ENCODE measurements around the gene CLASP1.
A peak's percentile ranks its signal among the peaks of the same experiment; 100 is the strongest.
"Not testable (repeated sequence)": the region's sequence is repeated elsewhere in the genome, so short reads cannot be mapped to it uniquely, and the experiment has no call there.

CLASP1 gene

DNA sequence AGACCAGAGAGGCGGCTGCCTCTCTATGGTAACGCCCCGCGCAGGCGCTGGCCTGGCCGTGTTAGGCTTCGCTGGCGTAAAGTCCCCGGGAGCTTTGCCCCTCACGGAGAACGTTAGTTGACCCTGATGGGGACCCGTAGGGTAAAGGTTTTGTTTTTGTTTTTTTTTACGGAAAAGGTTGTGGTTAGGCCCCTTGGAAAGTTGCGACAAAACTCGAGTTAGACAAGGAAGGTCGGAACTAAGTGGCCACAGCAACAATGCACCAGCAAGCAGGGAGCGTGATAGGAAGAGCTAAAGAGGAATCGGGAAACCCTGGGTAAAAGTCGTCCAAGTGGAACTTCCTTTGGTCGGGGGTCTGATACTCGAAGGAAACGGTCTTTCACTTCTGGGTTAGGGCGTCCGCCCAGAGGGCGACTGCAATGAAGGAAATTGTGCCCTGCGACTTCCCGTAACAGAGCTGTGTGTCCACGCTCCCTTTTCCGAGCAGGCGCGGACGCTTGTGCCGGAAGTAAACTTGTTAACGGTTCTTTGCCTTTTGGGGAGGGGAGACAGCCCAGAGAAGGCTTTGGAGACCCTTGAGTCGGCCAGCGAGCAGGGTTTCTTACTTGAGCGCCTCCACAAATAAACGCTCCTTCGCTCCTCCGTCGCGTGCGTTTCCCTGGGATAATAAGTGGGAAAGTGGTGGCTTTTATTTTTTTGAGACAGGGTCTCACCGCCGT is 493 bp upstream of the CLASP1 start:
- Histone ChIP-seq H3K36me3 (ENCODE audit: insufficient read depth, low read length) (peaks cover 4% of the 10 kb centered on the region), H3K9me3 (ENCODE audit: low read length) (no peaks in the 10 kb centered on the region), H3K4me3 (ENCODE audit: low read length) (peak overlapping the region; percentile 83)

GRCh38 chr2:121648206-121649148 is 785 bp downstream of the CLASP1 start:
- Histone ChIP-seq H3K36me3 (ENCODE audit: insufficient read depth, low read length) (peaks cover 4% of the 10 kb centered on the region), H3K4me1 (ENCODE audit: insufficient read depth, low read length) (peaks cover 19% of the 10 kb centered on the region), H2AFZ (ENCODE audit: low read depth, low read length) (peak overlapping the region; percentile 41), H3K9me3 (ENCODE audit: low read length) (no peaks in the 10 kb centered on the region), H3K27me3 (ENCODE audit: insufficient read depth, low read length) (no peaks in the 10 kb centered on the region), H3K4me3 (ENCODE audit: low read length) (peak overlapping the region; percentile 83)

More for the DNA sequence above, 493 bp upstream of the CLASP1 start:
- H2AFZ ChIP-seq (ENCODE audit: low read depth, low read length): peak overlapping the region; percentile 50
- H3K27me3 ChIP-seq (ENCODE audit: insufficient read depth, low read length): no peaks in the 10 kb centered on the region
- H3K4me1 ChIP-seq (ENCODE audit: insufficient read depth, low read length): peaks cover 19% of the 10 kb centered on the region

DNA sequence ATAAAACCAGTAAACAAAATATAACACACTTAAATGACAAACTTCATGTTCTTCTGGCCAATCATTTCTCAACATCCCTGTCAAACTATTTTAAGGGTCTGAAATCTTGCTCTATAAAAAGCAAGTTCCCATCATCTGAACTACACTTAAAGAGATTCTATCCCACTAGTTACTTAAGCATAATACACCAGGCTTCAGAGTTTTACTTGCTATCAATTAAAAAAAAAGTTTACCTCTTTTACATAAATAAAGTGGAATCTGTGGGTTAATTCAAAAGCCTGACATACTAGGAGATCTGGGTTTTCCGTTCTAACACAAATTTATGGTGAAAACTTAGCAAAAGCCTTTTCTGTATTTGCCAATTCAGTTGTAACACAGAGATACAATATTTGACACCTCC is 1.9 kb downstream of the CLASP1 start:
- no peaks in the 10 kb centered on the region for H3K27me3 ChIP-seq (ENCODE audit: insufficient read depth, low read length)
- peaks cover 5% of the 10 kb centered on the region for H3K36me3 ChIP-seq (ENCODE audit: insufficient read depth, low read length)
- no peaks in the 10 kb centered on the region for H3K9me3 ChIP-seq (ENCODE audit: low read length)
- H3K4me1 ChIP-seq (ENCODE audit: insufficient read depth, low read length): peaks cover 19% of the 10 kb centered on the region
- H2AFZ ChIP-seq (ENCODE audit: low read depth, low read length): no peak overlapping the region
- peak overlapping the region; percentile 83 for H3K4me3 ChIP-seq (ENCODE audit: low read length)

GRCh38 chr2:121644715-121645114 is 4.5 kb downstream of the CLASP1 start:
- H3K27me3 ChIP-seq (ENCODE audit: insufficient read depth, low read length): no peaks in the 10 kb centered on the region
- peaks cover 8% of the 10 kb centered on the region for H3K4me1 ChIP-seq (ENCODE audit: insufficient read depth, low read length)
- no peaks in the 10 kb centered on the region for H3K9me3 ChIP-seq (ENCODE audit: low read length)
- H2AFZ ChIP-seq (ENCODE audit: low read depth, low read length): no peak overlapping the region
- H3K36me3 ChIP-seq (ENCODE audit: insufficient read depth, low read length): peaks cover 8% of the 10 kb centered on the region
- H3K4me3 ChIP-seq (ENCODE audit: low read length): no peak overlapping the region

- Histone ChIP-seq H2AFZ (ENCODE audit: low read depth, low read length) (no peak overlapping the region), H3K36me3 (ENCODE audit: insufficient read depth, low read length) (peaks cover 12% of the 10 kb centered on the region), H3K27me3 (ENCODE audit: insufficient read depth, low read length) (no peaks in the 10 kb centered on the region), H3K9me3 (ENCODE audit: low read length) (peaks cover 3% of the 10 kb centered on the region), H3K4me1 (ENCODE audit: insufficient read depth, low read length) (peaks cover 8% of the 10 kb centered on the region), H3K4me3 (ENCODE audit: low read length) (no peak overlapping the region)
Measured at GRCh38 chr2:121643877-121644276, 5.4 kb downstream of the CLASP1 start.

DNA sequence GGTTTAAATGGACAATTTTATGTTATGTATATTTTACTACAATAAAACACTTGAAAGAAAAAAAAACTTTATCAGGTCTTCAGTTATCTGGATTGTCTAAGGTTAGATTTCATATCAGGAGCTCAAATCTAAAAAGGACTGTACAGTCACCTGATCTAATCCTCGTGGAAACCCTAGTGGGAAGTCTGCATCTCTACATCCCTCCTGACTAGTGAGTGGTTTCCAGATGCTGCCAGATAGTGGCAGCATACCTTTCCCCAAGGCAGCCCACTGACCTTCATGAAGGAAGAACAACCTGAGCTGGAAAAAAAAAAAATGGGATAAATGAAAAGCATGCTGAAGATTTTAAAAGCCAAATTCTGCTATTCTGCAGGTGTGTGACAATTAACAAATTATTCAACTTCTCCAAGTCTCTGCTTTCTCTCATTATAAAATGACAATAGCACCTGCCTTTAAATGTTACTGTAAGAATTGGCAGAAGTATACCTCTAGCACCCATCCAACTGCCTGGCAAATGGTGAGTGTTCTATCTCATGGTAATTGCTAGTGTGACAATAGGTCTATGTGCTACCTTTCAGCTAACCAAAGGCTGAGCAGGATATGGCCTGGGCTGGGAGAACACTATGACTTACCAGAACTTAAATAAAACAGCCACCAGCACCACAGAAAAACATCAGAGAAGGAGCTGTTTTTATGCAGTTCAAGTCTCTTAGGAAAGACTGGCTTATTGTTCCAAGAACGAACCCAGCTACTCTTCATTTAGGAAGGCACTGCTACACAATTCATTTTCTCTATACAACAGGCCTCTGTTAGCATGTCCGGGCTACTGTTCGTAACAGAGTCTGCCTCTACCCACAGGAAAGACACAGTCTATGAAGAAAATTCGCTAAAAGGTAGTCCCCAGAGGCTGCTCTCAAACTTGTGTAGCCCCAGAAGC is 8.6 kb downstream of the CLASP1 start:
- Histone ChIP-seq H3K4me1 (ENCODE audit: insufficient read depth, low read length) (peaks cover 4% of the 10 kb centered on the region), H3K36me3 (ENCODE audit: insufficient read depth, low read length) (peaks cover 16% of the 10 kb centered on the region), H3K4me3 (ENCODE audit: low read length) (no peak overlapping the region), H3K9me3 (ENCODE audit: low read length) (peaks cover 3% of the 10 kb centered on the region), H3K27me3 (ENCODE audit: insufficient read depth, low read length) (no peaks in the 10 kb centered on the region), H2AFZ (ENCODE audit: low read depth, low read length) (no peak overlapping the region)

- H3K9me3 ChIP-seq (ENCODE audit: low read length); H2AFZ ChIP-seq (ENCODE audit: low read depth, low read length); H3K4me3 ChIP-seq (ENCODE audit: low read length); H3K27me3 ChIP-seq (ENCODE audit: insufficient read depth, low read length); H3K4me1 ChIP-seq (ENCODE audit: insufficient read depth, low read length): not testable (repeated sequence)
- H3K36me3 ChIP-seq (ENCODE audit: insufficient read depth, low read length): peaks cover 12% of the 10 kb centered on the region
Measured at GRCh38 chr2:121639846-121640245, 9.4 kb downstream of the CLASP1 start.

- H3K36me3 ChIP-seq (ENCODE audit: insufficient read depth, low read length): peaks cover 12% of the 10 kb centered on the region
- H3K4me1 ChIP-seq (ENCODE audit: insufficient read depth, low read length): peaks cover 6% of the 10 kb centered on the region
- H2AFZ ChIP-seq (ENCODE audit: low read depth, low read length): no peak overlapping the region
- H3K27me3 ChIP-seq (ENCODE audit: insufficient read depth, low read length): no peaks in the 10 kb centered on the region
- no peak overlapping the region for H3K4me3 ChIP-seq (ENCODE audit: low read length)
- peaks cover 3% of the 10 kb centered on the region for H3K9me3 ChIP-seq (ENCODE audit: low read length)
Measured at GRCh38 chr2:121638333-121638732, 10.9 kb downstream of the CLASP1 start.

DNA sequence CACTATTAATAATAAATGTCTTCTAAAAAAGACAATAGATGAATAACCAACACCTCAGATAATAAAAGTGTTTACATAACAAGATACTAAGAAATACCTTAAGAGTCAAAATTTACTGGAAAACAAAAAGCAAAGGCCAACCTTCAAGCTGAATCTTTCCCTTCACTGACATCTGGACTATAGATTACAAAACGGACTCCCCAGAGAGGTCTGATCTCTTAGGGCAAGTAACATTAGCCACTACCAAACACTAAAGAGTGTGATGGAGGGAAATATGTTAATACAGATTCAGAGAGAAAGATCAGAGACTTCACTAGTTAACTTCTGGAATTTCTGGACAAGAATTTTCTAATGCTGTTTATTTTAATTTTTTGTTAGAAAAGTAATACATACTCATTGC is 13.9 kb downstream of the CLASP1 start:
- no peaks in the 10 kb centered on the region for H3K27me3 ChIP-seq (ENCODE audit: insufficient read depth, low read length)
- H2AFZ ChIP-seq (ENCODE audit: low read depth, low read length): no peak overlapping the region
- peaks cover 8% of the 10 kb centered on the region for H3K36me3 ChIP-seq (ENCODE audit: insufficient read depth, low read length)
- peaks cover 6% of the 10 kb centered on the region for H3K4me1 ChIP-seq (ENCODE audit: insufficient read depth, low read length)
- peaks cover 3% of the 10 kb centered on the region for H3K9me3 ChIP-seq (ENCODE audit: low read length)
- H3K4me3 ChIP-seq (ENCODE audit: low read length): no peak overlapping the region

DNA sequence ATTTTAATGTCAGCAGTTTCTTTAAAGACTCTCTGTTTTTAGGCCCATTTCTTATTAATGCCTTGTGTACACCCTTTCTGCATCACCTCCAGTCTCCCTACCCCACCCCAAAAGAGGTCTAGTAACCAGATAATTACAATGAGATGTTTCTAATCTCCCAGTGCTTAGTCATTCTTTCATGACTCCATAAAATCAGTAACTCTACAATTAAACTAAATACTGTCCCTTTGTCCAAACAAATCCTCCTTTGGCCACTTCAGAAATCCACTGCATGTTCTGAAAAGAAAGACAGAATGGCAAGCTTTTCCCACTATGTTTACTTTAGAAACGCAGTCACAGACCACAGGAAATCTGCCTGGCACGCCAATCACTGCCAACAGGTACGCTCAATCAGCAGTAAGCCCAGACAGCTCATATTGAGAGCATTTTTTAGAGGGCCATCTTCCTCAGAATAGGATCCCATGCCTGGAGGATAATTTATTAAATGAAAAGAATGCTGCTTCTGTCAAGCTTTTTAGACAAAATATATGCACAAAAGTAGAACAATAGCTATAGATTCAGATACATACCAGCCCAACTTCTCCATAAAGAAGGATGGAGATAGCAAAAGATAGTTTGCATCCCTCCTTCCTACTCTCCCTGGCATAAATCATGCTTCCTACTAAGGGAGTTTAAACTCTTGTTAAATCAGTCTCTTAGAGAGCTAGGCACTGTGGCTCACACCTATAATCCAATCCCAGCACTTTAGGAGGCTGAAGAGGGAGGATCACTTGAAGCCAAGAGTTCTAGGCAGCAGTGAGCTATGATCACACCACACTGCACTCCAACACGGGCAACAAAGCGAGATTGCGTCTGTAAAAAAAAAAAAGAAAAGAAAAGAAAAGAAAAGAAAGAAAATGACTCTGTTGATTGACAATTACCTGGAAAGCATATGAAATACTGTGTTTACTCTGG is 14.6 kb downstream of the CLASP1 start:
- Histone ChIP-seq H3K4me1 (ENCODE audit: insufficient read depth, low read length) (peaks cover 6% of the 10 kb centered on the region), H3K4me3 (ENCODE audit: low read length) (no peak overlapping the region), H3K9me3 (ENCODE audit: low read length) (peaks cover 3% of the 10 kb centered on the region), H3K27me3 (ENCODE audit: insufficient read depth, low read length) (no peaks in the 10 kb centered on the region), H2AFZ (ENCODE audit: low read depth, low read length) (no peak overlapping the region), H3K36me3 (ENCODE audit: insufficient read depth, low read length) (peaks cover 8% of the 10 kb centered on the region)

- peaks cover 3% of the 10 kb centered on the region for H3K36me3 ChIP-seq (ENCODE audit: insufficient read depth, low read length)
- H3K4me1 ChIP-seq (ENCODE audit: insufficient read depth, low read length): peaks cover 6% of the 10 kb centered on the region
- no peaks in the 10 kb centered on the region for H3K9me3 ChIP-seq (ENCODE audit: low read length)
- no peak overlapping the region for H2AFZ ChIP-seq (ENCODE audit: low read depth, low read length)
- H3K4me3 ChIP-seq (ENCODE audit: low read length): no peak overlapping the region
- no peaks in the 10 kb centered on the region for H3K27me3 ChIP-seq (ENCODE audit: insufficient read depth, low read length)
Measured at GRCh38 chr2:121633463-121633862, 15.8 kb downstream of the CLASP1 start.
